HepG2 (cell line): ENCODE data around the gene CMIP. TPM values are rescaled to one million over a fixed set of nuclear protein-coding genes. Genes with fewer than 3 reads are reported as not detected.

ENCODE experiments used
- AKNA ChIP-seq: sonication (generic); formaldehyde crosslinking; IDR thresholded peaks from 2 replicates; pipeline ENCODE4 v1.4.0; 2020; ENCODE audit warnings: missing genetic modification reagents, borderline replicate concordance
- BRD4 ChIP-seq: sonication (generic); formaldehyde crosslinking; IDR thresholded peaks from 2 replicates; pipeline ENCODE4 v1.4.0; 2020; ENCODE audit warnings: missing genetic modification reagents
- FOXA3 ChIP-seq: IDR thresholded peaks from 2 replicates; pipeline ENCODE4 v1.6.1; 2016; ENCODE audit warnings: missing genetic modification reagents, missing compliant biosample characterization
- SAP130 ChIP-seq: IDR thresholded peaks from 2 replicates; pipeline ENCODE4 v1.6.1; 2016; ENCODE audit warnings: low read depth
- SKI ChIP-seq: fragments of 450-650 bp; IDR thresholded peaks from one replicate; pipeline ENCODE4 v1.6.1; 2018; ENCODE audit warnings: mild to moderate bottlenecking; ENCODE audit not compliant: partially characterized antibody
- SMAD1 ChIP-seq: sonication (generic); formaldehyde crosslinking; IDR thresholded peaks from 2 replicates; pipeline ENCODE4 v1.4.0; 2020; ENCODE audit warnings: missing genetic modification reagents, low read depth, mild to moderate bottlenecking, borderline replicate concordance
- SOX5 ChIP-seq: IDR thresholded peaks from 2 replicates; pipeline ENCODE4 v1.6.1; 2016; ENCODE audit warnings: borderline replicate concordance
- SP1 ChIP-seq, 2 experiments: fragments of 450-650 bp in 1 of 2; sonication (generic) in 1 of 2; formaldehyde crosslinking in 1 of 2; IDR thresholded peaks; 2 replicates each; pipeline versions ENCODE4 v1.4.0 to v1.6.1; 2016 to 2020; ENCODE audit warnings: missing genetic modification reagents in 1 of 2
- TGIF2 ChIP-seq: IDR thresholded peaks from 2 replicates; pipeline ENCODE4 v1.6.1; 2016; ENCODE audit warnings: control low read depth, missing compliant biosample characterization
- TMF1 ChIP-seq: sonication (generic); formaldehyde crosslinking; IDR thresholded peaks from 2 replicates; pipeline ENCODE4 v1.8.1; 2022; ENCODE audit warnings: low read depth, missing genetic modification reagents
- ZBTB38 ChIP-seq: sonication (generic); formaldehyde crosslinking; IDR thresholded peaks from 2 replicates; pipeline ENCODE4 v1.5.1; 2020; ENCODE audit warnings: mild to moderate bottlenecking, missing genetic modification reagents
- ZNF274 ChIP-seq: sonication (generic); formaldehyde crosslinking; IDR thresholded peaks from 2 replicates; pipeline ENCODE4 v1.5.1; 2020; ENCODE audit warnings: mild to moderate bottlenecking, missing genetic modification reagents
- ZNF451 ChIP-seq: sonication (generic); formaldehyde crosslinking; IDR thresholded peaks from 2 replicates; pipeline ENCODE4 v1.5.0; 2020; ENCODE audit warnings: mild to moderate bottlenecking, missing genetic modification reagents
- ZNF503 ChIP-seq: sonication (generic); formaldehyde crosslinking; IDR thresholded peaks from 2 replicates; pipeline ENCODE4 v1.4.0; 2020; ENCODE audit warnings: missing genetic modification reagents
- ZNF512B ChIP-seq: sonication (generic); formaldehyde crosslinking; IDR thresholded peaks from 2 replicates; pipeline ENCODE4 v1.5.1; 2020; ENCODE audit warnings: missing genetic modification reagents, mild to moderate bottlenecking, borderline replicate concordance
- ZNF574 ChIP-seq: sonication (generic); formaldehyde crosslinking; IDR thresholded peaks from 2 replicates; pipeline ENCODE4 v1.4.0; 2020; ENCODE audit warnings: missing genetic modification reagents
- ZNF776 ChIP-seq: sonication (generic); formaldehyde crosslinking; IDR thresholded peaks from 2 replicates; pipeline ENCODE4 v1.4.0; 2020; ENCODE audit warnings: mild to moderate bottlenecking, missing genetic modification reagents
- polyA plus RNA-seq, 8 experiments: library from polyadenylated mRNA; depleted of rRNA in 3 of 8; stranded (reverse) in 7 of 8; unstranded in 1 of 8; fragments of >200 nt; fragmentation: Illumina TruSeq in 4 of 8; extraction: Trizol in 4 of 8; gene quantifications; 2 replicates each; pipeline versions ENCODE4 v1.2.1 to v1.2.3, GENCODE V29; 2011 to 2016; ENCODE audit warnings: low read depth in 4 of 8, missing spikeins in 1 of 8, mixed read lengths in 1 of 8; ENCODE audit not compliant: insufficient read depth in 1 of 8
- total RNA-seq, 5 experiments: library from RNA; depleted of rRNA; stranded (reverse); fragments of >200 nt; fragmentation: Illumina TruSeq; extraction: Trizol; gene quantifications; 2 replicates each; pipeline ENCODE4 v1.2.3, GENCODE V29; 2016; ENCODE audit warnings: low read depth in 1 of 5

CMIP gene
- total and polyA plus RNA-seq, 2 of the 13 experiments (the other 11 are each of a cell fraction or from before 2014, with no cell fraction given): 10.9 to 18.1 TPM

GRCh38 chr16:81532491-81533174 lies 88.0 kb downstream of the CMIP start (continued):
- TF ChIP-seq ZNF512B: no peak
- 0 out of 2 replicates have a peak, but pooled peaks have one; percentile 34 for TF ChIP-seq ZNF574 (CRISPR knock-in tag)
- TF ChIP-seq ZNF274 (CRISPR knock-in tag): 0 out of 2 replicates have a peak, but pooled peaks have one; percentile 58
- no peak for TF ChIP-seq AKNA (CRISPR knock-in tag)
- TF ChIP-seq BRD4: no peak
- TF ChIP-seq ZNF451: no peak
- peak; percentile 41; the same call in 1 of the 2 replicates for TF ChIP-seq ZBTB38
- TF ChIP-seq SP1 (IDR thresholded peaks at IDR 0.05): no peak
- TF ChIP-seq SP1 (CRISPR knock-in tag; IDR thresholded peaks at IDR 0.05): no peak
- peak; percentile 11 for TF ChIP-seq SKI
- TF ChIP-seq ZNF776 (CRISPR knock-in tag): no peak
- 0 out of 2 replicates have a peak, but pooled peaks have one; percentile 44 for TF ChIP-seq TGIF2 (CRISPR knock-in tag)
- TF ChIP-seq SAP130 (CRISPR knock-in tag): peak; percentile 63
- TF ChIP-seq ZNF503: no peak
- TF ChIP-seq SOX5: no peak
- TF ChIP-seq TMF1 (CRISPR knock-in tag): no peak
- no peak; the same call in 1 of the 2 replicates for TF ChIP-seq SMAD1 (CRISPR knock-in tag)
- TF ChIP-seq FOXA3: 0 out of 2 replicates have a peak, but pooled peaks have one; percentile 28
